IMR-90 (cell line): ENCODE measurements around the gene MPV17L. TPM values are rescaled to one million over a fixed set of nuclear protein-coding genes. Genes with fewer than 3 reads are reported as not detected.

Experiments used
- ATAC-seq: fragments of 200-7000 bp; cut with Tn5 transposase; 2 replicates; pipeline ENCODE4 v1.9.1; 2020; ENCODE audit warnings: low read depth, mild to moderate bottlenecking, moderate library complexity
- BruUV-seq: library from RNA; stranded (reverse); fragments of 400-500 nt; replicated peaks from 2 replicates; lab custom pipeline; 2021; lab: Mats Ljungman, UMichigan
- CTCF ChIA-PET: fragments of 300-600 bp; formaldehyde crosslinking; extraction: SDS; loops from one replicate; lab custom pipeline; 2021; ENCODE audit warnings: antibody characterized with exemption; lab: Yijun Ruan, JAX
- POLR2A ChIA-PET: fragments of 300-600 bp; sonication (Branson Sonifier 250); formaldehyde crosslinking; loops from one replicate; lab custom pipeline; 2022; ENCODE audit warnings: antibody characterized with exemption; ENCODE audit not compliant: unreplicated experiment; lab: Charles Lee
- DNase-seq: peaks from one replicate; pipeline ENCODE4 v3.0.0; 2013
- H2AFZ ChIP-seq: replicated peaks from 2 replicates; pipeline ENCODE3; 2013; ENCODE audit warnings: low read length, mild to moderate bottlenecking; ENCODE audit not compliant: poor library complexity
- H2AK5ac ChIP-seq: 2 replicates; pipeline ENCODE4 v1.6.1; 2013; ENCODE audit warnings: low read depth, low read length, inconsistent platforms
- H2AK9ac ChIP-seq: replicated peaks from 2 replicates; pipeline ENCODE3; 2013; ENCODE audit warnings: mild to moderate bottlenecking, low read depth, low read length, moderate library complexity; ENCODE audit not compliant: poor library complexity
- H2BK120ac ChIP-seq: 2 replicates; pipeline ENCODE4 v1.6.1; 2013; ENCODE audit warnings: low read depth, low read length, inconsistent platforms
- H2BK15ac ChIP-seq: 3 replicates; pipeline ENCODE4 v1.6.1; 2013; ENCODE audit warnings: low read depth, low read length, inconsistent platforms
- H2BK20ac ChIP-seq: 2 replicates; pipeline ENCODE4 v1.6.1; 2013; ENCODE audit warnings: low read depth, mild to moderate bottlenecking, inconsistent platforms, low read length, moderate library complexity
- H2BK5ac ChIP-seq: 2 replicates; pipeline ENCODE4 v1.6.1; 2013; ENCODE audit warnings: mild to moderate bottlenecking, low read depth, low read length, inconsistent platforms; ENCODE audit not compliant: poor library complexity, severe bottlenecking
- H3K14ac ChIP-seq: replicated peaks from 2 replicates; pipeline ENCODE4 v1.6.1; 2013; ENCODE audit warnings: low read depth, low read length, inconsistent platforms
- H3K18ac ChIP-seq: 2 replicates; pipeline ENCODE4 v1.6.1; 2013; ENCODE audit warnings: low read depth, low read length, control low read depth
- H3K23ac ChIP-seq: 2 replicates; pipeline ENCODE4 v1.6.1; 2013; ENCODE audit warnings: low read depth, low read length, inconsistent platforms
- H3K27ac ChIP-seq: 2 replicates; pipeline ENCODE4 v1.5.1; 2013; ENCODE audit warnings: mild to moderate bottlenecking, control low read depth, low read length; ENCODE audit not compliant: insufficient read depth
- H3K27me3 ChIP-seq: 2 replicates; pipeline ENCODE4 v1.6.1; 2013; ENCODE audit warnings: low read length; ENCODE audit not compliant: control insufficient read depth, insufficient read depth
- H3K36me3 ChIP-seq: 2 replicates; pipeline ENCODE4 v1.6.1; 2013; ENCODE audit warnings: low read length, mixed read lengths; ENCODE audit not compliant: control insufficient read depth, insufficient read depth
- H3K4ac ChIP-seq: 2 replicates; pipeline ENCODE4 v1.6.1; 2013; ENCODE audit warnings: low read depth, low read length, inconsistent platforms
- H3K4me1 ChIP-seq: 2 replicates; pipeline ENCODE4 v1.6.1; 2013; ENCODE audit warnings: low read length, mixed read lengths; ENCODE audit not compliant: control insufficient read depth, insufficient read depth
- H3K4me2 ChIP-seq: 2 replicates; pipeline ENCODE4 v1.6.1; 2013; ENCODE audit warnings: low read depth, mild to moderate bottlenecking, control low read depth, low read length, moderate library complexity
- H3K4me3 ChIP-seq: 2 replicates; pipeline ENCODE4 v1.5.1; 2013; ENCODE audit warnings: low read depth, mild to moderate bottlenecking, control low read depth, low read length, moderate library complexity; ENCODE audit not compliant: insufficient read depth
- H3K56ac ChIP-seq: 2 replicates; pipeline ENCODE4 v1.6.1; 2013; ENCODE audit warnings: low read length, inconsistent platforms; ENCODE audit not compliant: insufficient read depth; ENCODE audit errors: extremely low read depth
- H3K79me1 ChIP-seq, 2 experiments: 2 replicates each; pipeline ENCODE4 v1.6.1; 2013; ENCODE audit warnings: low read length in 2 of 2, inconsistent platforms in 1 of 2, low read depth in 1 of 2
- H3K9ac ChIP-seq: 2 replicates; pipeline ENCODE4 v1.6.1; 2013; ENCODE audit warnings: low read depth, low read length, control low read depth
- H3K9me1 ChIP-seq: 2 replicates; pipeline ENCODE4 v1.6.1; 2013; ENCODE audit warnings: low read length, inconsistent platforms; ENCODE audit not compliant: insufficient read depth
- H3K9me3 ChIP-seq: 2 replicates; pipeline ENCODE4 v1.6.1; 2013; ENCODE audit warnings: low read length; ENCODE audit not compliant: control insufficient read depth, insufficient read depth
- H4K20me1 ChIP-seq: 2 replicates; pipeline ENCODE4 v1.6.1; 2013; ENCODE audit warnings: low read length, inconsistent platforms; ENCODE audit not compliant: insufficient read depth
- H4K5ac ChIP-seq: 2 replicates; pipeline ENCODE4 v1.6.1; 2013; ENCODE audit warnings: mild to moderate bottlenecking, low read depth, low read length, control low read depth
- H4K8ac ChIP-seq, 2 experiments: 2 replicates each; pipeline ENCODE4 v1.6.1; 2013; ENCODE audit warnings: low read depth in 2 of 2, low read length in 2 of 2, control low read depth in 1 of 2, inconsistent platforms in 1 of 2
- H4K91ac ChIP-seq: 2 replicates; pipeline ENCODE4 v1.6.1; 2013; ENCODE audit warnings: low read depth, low read length, inconsistent platforms; ENCODE audit not compliant: insufficient read depth
- CEBPB ChIP-seq: IDR thresholded peaks from 2 replicates; pipeline ENCODE4 v1.6.1; 2012; ENCODE audit warnings: low read depth, low read length, improper control_type of control experiment
- MAZ ChIP-seq: IDR thresholded peaks from 2 replicates; pipeline ENCODE4 v1.6.1; 2012; ENCODE audit warnings: low read depth, mild to moderate bottlenecking, low read length, improper control_type of control experiment, moderate library complexity, borderline replicate concordance
- NFE2L2 ChIP-seq: fragments of 150-350 bp; IDR thresholded peaks from 2 replicates; pipeline ENCODE4 v1.6.1; 2016; ENCODE audit warnings: low read depth, mild to moderate bottlenecking, low read length
- SMC3 ChIP-seq: fragments of 150-350 bp; IDR thresholded peaks from 2 replicates; pipeline ENCODE4 v1.6.1; 2016; ENCODE audit warnings: low read depth, mild to moderate bottlenecking, antibody characterized with exemption, low read length, moderate library complexity
- WGBS, 2 experiments: methylation state at CpG; one replicate each; pipeline versions ENCODE4 v1.1.5 to v1.1.7; 2013; ENCODE audit warnings: missing lambda C conversion rate in 2 of 2; ENCODE audit not compliant: insufficient read length in 1 of 2; ENCODE audit errors: extremely low coverage in 2 of 2; 5-methylcytosine and 5-hydroxymethylcytosine counted together
- dilution Hi-C: fragments of 300-500 bp; cut with HindIII; formaldehyde crosslinking; loops from one replicate; pipeline ENCODE4 v1.14.3; 2018; ENCODE audit warnings: low sequenced_read_pairs; ENCODE audit not compliant: unreplicated experiment
- in situ Hi-C: fragments of 300-500 bp; cut with MboI; formaldehyde crosslinking; loops from 3 replicates; pipeline ENCODE4 v1.14.3; 2019; ENCODE audit warnings: low sequenced_read_pairs, inconsistent platforms, mixed read lengths
- intact Hi-C: fragments of 100-400 bp; cut with micrococcal nuclease; formaldehyde crosslinking; loops from 2 replicates; pipeline ENCODE4 v1.10.0; 2022
- polyA plus RNA-seq, 3 experiments: library from polyadenylated mRNA; depleted of rRNA; stranded (reverse); fragments of >200 nt; gene quantifications; 2 replicates each; pipeline ENCODE4 v1.2.3, GENCODE V29; 2012; ENCODE audit warnings: low replicate concordance in 1 of 3
- total RNA-seq: library from RNA; depleted of rRNA; stranded (reverse); fragments of >200 nt; gene quantifications from 2 replicates; pipeline ENCODE4 v1.2.3, GENCODE V29; 2012

The MPV17L gene
- total and polyA plus RNA-seq, 2 of the 4 experiments (the other 2 are of a cell fraction): 0.03 TPM; not detected in 1

DNA sequence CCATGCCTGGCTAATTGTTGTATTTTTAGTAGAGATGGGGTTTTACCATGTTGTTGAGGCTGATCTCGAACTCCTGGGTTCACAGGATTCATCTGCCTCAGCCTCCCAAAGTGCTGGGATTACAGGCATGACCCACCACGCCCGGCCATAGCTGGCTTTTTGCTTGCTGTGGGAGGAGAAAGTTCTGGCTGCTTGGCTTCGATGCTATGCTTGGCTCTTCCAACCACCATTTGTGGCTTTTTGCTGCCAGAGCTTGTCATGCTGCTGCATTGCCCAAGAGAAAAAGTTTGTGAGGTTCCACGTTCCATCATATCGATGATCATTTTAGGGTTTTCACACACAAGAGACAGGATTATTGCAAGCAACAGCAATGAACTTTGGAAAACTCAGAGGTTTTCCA, 55.1 kb downstream of the MPV17L start:
- Histone ChIP-seq H3K4me1 (no peaks in the 10 kb centered on the region), H4K8ac (no peak overlapping the region), H3K27me3 (no peaks in the 10 kb centered on the region), H4K91ac (no peak overlapping the region), H3K4me2 (no peak overlapping the region), H2BK20ac (no peak overlapping the region), H3K36me3 (peaks cover 4% of the 10 kb centered on the region; the same call in 1 of the 2 replicates), H3K9me3 (no peaks in the 10 kb centered on the region), H2BK120ac (no peak overlapping the region), H3K14ac (no peak overlapping the region), H3K4me3 (no peak overlapping the region), H4K5ac (no peak overlapping the region), H3K18ac (no peak overlapping the region), H3K4ac (no peak overlapping the region), H2BK15ac (no peak overlapping the region), H3K9me1 (peaks cover 4% of the 10 kb centered on the region; the same call in 1 of the 2 replicates), H2AK9ac (no peak overlapping the region), H2BK5ac (no peak overlapping the region), H4K20me1 (peaks cover 21% of the 10 kb centered on the region), H3K9ac (no peak overlapping the region), H3K79me1 (peaks cover 26 to 37% of the 10 kb centered on the region in 2 experiments), H2AFZ (no peak overlapping the region), H2AK5ac (no peak overlapping the region), H3K27ac (no peak overlapping the region), H3K56ac (no peak overlapping the region), H3K23ac (no peak overlapping the region)
- BruUV-seq: no TSS peak
- in situ Hi-C loops (no loop called here), dilution Hi-C loops (no loop called here), intact Hi-C loops (no loop called here)
- ChIA-PET CTCF (no interaction called here), POLR2A (no interaction called here)
- TF ChIP-seq CEBPB: no peak
- TF ChIP-seq MAZ: no peak
- TF ChIP-seq SMC3: no peak
- TF ChIP-seq NFE2L2: no peak
- no peak for ATAC-seq
- no peak for DNase-seq
- WGBS, 2 experiments: 100% methylated on average over 1 of the region's 6 CpGs; no CpG with 5 or more reads in 1 of the 2 experiments
